Measurements from ENCODE around the gene CPPED1. TPM values are rescaled to one million over a fixed set of nuclear protein-coding genes. Genes with fewer than 3 reads are reported as not detected.
"Not testable (repeated sequence)": the region's sequence is repeated elsewhere in the genome, so short reads cannot be mapped to it uniquely, and the experiment has no call there.

Gene CPPED1
- total RNA-seq, 1 experiment from 2014 or later = 61.5 TPM

DNA sequence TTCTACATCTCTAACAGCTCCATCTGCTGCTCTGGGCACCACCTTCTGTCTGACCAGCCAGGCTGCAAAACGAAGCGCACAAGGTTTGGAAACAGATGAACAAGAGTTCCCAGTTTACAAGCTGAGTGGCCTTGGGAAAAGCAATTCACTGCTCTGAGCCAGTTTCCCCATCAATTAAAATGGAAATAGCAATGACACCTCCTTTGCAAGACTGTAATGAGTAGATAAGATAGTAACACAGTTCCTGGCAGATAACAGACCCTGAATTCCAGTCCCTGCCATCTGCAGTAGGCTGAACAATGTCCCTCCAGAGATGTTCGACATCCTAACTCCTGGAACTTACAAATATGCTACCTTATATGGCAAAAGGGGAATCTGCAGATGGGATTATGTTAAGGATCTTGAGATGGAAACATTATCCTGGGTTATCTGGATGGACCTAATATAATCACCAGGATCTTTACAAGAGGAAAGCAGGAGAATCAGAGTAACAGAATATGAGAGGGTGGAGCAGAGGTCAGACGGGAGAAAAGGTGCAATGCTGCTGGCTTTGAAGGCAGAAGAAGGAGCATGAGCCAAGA is 27.9 kb downstream of the CPPED1 start:
- peak; percentile 12 for DNase-seq (ENCODE audit: low spot score)
- in situ Hi-C loops (cut with HindIII; ENCODE audit: low sequenced_read_pairs) = no loop called here

DNA sequence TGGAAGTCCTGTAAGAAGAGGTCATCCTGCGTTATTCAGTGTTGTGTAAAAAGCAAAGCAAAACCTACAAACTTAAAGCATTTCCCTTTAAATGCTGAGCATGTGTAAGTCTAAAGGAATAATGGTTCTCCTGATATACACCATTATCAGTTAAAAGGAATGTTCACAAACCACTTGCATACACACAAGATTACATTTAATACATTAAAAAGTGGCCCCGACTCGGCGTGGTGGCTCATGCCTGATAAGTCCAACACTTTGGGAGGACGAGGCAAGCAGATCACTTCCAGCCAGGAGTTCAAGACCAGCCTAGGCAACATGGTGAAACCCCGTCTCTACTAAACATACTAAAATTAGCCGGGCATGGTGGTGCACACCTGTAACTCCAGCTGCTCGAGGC is 30.5 kb downstream of the CPPED1 start:
- DNase-seq (ENCODE audit: low spot score) = no peak

DNA sequence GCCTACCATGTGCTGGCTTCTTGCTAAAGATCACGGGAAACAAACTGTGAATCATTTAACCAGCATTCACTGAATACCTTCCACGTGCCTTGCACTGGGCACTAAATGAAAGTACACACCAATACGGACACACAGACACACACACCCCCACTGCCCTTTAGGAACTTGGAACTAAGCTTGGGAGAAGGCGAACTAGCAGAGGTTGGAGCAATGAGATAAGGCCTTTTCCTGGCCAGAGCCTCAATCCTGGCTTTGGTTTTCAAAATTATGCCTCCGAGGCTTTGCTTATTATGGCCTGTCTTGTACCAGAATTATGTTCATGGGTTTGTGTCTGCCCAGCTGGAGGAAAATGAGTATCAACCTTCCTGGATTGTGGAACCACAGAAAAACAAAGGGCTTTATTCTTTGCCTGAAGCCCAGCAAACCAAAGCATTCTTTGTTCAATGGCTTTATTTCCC is 32.3 kb downstream of the CPPED1 start:
- no peak for DNase-seq (ENCODE audit: low spot score)
- in situ Hi-C loops (cut with HindIII; ENCODE audit: low sequenced_read_pairs) = no loop called here

More for the DNA sequence above, 30.5 kb downstream of the CPPED1 start:
- in situ Hi-C loops (cut with HindIII; ENCODE audit: low sequenced_read_pairs) = no loop called here

DNA sequence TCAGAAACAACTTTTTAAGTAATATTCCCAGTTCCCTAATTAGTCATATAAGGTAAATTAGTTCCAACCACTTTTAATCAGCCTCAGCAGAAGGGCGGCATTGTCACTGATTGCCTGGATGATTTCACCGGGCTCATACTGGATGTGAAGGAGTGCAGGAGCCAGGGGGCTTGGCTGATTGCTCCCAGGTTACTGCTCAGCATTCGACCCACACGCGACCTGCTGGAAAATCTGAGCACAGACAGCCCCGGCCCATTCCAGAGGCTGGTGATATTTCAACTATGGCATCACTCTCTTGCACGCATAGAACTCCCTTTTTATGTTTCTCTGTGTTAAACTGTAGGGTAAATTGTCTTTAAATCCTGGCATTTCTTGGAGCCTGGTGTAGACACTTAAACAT is 34.2 kb downstream of the CPPED1 start:
- in situ Hi-C loops (cut with HindIII; ENCODE audit: low sequenced_read_pairs) = no loop called here
- DNase-seq (ENCODE audit: low spot score) = no peak

DNA sequence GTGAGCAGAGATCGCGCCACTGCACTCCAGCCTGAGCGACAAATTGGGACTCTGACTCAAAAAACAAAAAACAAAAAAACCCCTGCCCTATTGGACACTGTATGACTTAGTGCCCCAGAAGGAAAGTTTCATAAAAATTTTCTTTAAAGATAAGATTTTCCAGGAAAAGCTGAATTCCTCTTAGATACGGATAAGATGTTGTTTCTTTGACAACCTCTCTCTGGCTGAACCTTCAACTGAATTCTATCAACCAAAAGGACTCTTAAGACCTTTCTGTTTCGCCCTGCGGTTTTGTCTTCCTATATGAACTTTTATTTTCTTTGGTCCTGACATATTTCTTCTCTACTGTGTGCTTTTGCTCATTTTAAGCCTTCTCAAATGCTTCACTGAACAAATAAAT is 35.8 kb downstream of the CPPED1 start:
- no peak for DNase-seq (ENCODE audit: low spot score)
- in situ Hi-C loops (cut with HindIII; ENCODE audit: low sequenced_read_pairs) = no loop called here

DNA sequence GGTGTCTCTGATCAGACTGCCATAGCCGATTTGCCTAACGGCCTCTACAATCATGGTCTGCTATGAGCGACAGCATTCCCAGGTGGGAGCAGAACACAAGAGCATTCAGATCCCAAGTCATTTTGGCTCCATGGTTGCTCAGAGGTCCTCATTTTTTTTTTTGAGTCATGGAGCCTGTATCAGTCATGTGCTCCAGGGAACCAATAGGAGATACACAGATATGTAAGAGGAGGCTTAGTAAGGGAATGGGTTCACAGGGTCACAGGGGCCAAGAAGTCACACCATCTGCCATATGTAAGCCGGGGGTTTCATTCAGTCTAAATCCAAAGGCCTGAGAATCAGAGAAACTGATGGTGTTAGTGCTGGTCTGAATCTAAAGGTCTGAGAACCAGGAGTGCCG is 36.8 kb downstream of the CPPED1 start:
- in situ Hi-C loops (cut with HindIII; ENCODE audit: low sequenced_read_pairs) = no loop called here
- no peak for DNase-seq (ENCODE audit: low spot score)

DNA sequence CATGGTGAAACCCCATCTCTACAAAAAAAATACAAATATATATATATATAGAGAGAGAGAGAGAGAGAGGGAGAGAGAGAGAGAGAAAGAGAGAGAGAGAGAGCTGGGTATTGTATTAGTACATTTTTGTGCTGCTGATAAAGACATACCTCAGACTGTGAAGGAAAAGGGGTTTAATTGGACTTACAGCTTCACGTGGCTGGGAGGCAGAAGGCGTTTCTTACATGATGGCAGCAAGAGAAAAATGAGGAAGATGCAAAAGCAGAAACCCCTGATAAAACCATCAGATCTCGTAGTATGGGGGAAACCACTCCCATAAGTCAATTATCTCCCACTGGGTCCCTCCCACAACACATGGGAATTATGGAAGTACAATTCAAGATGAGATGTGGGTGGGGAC is 37.5 kb downstream of the CPPED1 start:
- DNase-seq (ENCODE audit: low spot score); in situ Hi-C loops (cut with HindIII; ENCODE audit: low sequenced_read_pairs): not testable (repeated sequence)

DNA sequence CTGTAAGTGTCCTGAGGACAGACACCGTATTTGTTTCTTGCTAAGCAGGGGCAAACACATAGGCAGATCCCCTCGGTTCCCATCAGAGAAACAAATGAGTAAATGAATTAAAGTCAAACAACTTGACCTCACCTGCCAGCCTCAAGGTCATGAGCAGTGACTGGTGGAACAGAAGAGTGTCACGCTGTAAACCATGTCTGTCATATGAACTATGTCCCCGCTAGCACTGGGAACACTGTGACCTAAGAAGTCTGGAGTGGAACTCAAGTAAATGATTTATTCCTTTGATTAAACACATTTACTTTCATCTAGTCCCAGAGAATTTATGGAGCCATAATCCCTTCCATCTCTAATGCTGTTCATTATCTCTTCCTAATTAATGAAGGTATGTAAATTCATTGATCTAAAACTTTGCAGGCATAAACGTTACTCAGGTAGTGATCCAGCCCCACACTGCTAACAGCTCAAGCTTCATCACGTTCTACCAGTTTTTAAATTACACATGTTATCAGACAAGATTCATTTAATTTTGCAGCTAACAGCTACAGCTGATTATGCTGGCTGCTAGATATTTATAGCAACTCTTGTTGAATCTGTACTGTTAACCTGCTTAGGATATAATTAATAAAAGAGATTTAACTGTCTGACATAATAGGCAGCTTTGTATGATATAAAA is 38.7 kb downstream of the CPPED1 start:
- in situ Hi-C loops (cut with HindIII; ENCODE audit: low sequenced_read_pairs) = no loop called here
- no peak for DNase-seq (ENCODE audit: low spot score)

DNA sequence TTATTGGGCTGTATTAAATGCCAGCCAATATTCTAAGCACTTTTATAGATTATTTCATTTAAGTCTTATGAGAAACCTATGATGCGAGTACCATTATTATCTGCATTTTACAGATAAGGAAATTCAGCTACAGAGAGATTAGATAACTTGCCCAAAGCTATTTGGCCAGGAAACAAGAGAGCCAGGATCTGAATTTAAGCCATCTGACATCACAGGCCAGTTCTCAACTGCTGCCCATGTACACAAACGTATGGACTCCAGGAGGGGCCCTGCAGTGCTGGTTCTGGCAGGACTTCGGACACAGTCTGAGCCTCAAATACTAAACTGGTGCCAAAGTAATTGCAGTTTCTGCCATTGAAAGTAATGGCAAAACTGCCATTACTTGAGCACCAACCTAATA is 40.2 kb downstream of the CPPED1 start:
- in situ Hi-C loops (cut with HindIII; ENCODE audit: low sequenced_read_pairs) = no loop called here
- DNase-seq (ENCODE audit: low spot score) = no peak

DNA sequence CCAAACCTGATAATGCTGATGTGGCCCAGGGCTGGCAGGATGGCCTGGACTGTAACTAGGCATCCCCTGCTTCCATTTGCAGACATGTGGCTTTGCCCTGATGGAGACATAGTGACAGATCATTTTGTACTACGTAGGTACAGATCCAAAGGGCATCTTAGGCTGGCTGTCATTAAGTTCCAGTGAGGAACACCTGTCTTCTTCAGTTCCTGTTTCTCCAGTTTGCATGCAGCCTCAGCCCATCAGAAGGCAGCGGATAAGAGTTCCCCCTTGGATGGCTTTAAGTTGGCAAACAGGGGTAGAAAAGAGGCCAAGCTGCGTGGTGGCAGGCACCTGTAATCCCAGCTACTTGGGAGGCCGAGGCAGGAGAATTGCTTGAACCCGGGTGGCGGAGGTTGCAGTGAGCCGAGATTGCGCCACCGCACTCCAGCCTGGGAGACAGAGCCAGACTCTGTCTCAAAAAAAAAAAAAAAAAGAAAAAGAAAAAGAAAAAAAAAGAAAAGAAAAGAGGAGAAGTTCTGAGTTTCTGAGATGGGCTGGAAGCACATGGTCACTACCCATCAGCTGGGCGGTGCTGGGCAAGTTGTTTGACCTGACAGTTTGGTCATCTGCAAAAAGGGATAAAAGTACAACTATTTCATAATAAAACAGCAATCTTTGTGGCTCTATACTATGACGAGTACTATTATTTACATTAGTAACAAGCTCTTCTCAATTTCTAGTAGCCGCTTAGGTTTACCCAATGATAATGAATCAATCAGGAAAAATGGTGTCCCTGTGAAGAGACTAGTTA is 42.7 kb downstream of the CPPED1 start:
- no peak for DNase-seq (ENCODE audit: low spot score)
- in situ Hi-C loops (cut with HindIII; ENCODE audit: low sequenced_read_pairs) = no loop called here

DNA sequence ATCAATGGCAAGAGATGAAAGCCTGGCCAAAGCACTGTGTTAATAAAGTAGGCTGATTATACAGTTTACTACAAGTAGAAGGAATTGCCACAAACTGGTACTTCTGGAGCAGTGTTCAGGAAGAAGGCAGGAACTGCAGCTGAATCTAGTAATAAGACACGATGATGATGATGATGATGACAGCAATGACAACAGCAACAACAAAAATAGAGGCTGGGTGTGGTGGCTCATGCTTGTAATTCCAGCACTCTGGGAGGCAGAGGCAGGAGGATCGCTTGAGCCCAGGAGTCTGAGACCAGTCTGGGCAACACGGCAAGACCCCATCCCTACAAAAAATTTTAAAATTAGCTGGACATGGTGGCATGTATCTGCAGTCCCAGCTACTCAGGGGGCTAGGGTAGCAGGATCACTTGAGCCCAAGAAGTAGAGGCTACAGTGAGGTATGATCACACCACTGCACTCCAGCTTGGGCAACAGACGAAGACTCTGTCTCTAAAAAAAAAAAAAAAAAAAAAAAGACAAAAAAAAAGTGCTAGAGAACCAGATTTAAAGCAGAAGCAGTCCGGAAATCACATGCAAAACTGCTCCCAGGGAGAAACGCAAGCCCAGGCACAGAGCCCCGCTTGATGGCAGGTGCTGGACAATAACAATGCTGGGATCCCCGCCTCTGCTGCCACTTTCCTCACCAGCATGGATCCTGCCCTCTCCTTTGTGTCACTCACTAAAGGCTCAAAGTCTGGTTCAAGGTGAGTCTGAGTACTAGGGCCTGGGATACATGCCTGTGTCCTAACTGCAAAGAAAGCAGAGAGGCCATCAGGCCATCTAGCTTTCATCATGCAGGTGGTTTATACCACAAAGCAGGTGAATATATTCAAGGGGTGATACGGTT is 44.8 kb downstream of the CPPED1 start:
- in situ Hi-C loops (cut with HindIII; ENCODE audit: low sequenced_read_pairs) = no loop called here
- no peak for DNase-seq (ENCODE audit: low spot score)

DNA sequence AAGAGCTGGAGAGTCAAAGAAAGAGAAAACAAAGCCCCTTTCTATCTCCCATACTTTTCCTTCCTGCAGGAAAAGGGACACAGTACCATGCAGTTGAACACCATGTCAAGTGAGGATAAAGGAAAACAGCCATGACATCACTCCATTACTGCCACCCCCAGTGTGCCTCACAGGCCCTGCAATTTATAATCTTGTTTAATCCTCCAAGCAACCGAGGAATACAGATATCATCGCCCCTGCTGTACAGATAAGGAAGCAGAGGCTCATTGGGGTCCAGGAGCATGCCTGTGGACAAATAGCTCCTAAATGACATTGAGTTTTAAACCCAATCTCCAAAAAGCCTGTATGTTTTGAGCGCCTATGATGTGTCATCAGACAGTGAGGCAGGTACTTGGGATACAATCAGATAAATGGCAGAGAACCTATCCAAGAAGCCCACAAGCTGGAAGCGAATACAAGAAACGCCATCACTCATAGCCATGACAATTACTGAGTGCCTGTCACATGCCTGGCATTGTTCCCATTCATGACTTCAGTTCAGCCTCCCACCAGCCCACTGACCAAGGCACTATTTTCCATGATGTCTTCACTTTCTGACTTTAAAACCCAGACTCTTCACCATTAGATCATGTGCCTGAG is 45.5 kb downstream of the CPPED1 start:
- in situ Hi-C loops (cut with HindIII; ENCODE audit: low sequenced_read_pairs) = no loop called here
- no peak for DNase-seq (ENCODE audit: low spot score)

DNA sequence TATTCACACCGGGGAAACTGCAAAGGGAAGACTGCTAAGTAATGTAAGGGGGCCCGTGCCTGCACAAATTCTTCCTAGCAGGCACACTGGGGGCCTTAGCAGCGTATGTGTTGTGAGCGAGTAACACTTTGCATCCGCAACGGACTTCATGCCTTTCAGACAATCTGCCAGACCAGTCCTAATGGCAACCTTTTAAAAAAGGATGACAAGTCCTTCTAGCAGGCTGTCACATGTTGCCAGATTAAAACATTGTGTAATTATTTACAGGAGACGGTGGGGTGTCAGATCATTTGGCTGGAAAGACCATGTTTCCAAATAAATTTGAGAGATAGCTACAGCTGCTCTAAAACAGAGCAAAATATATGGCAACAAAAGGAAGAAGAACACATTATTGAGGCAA is 46.1 kb downstream of the CPPED1 start:
- in situ Hi-C loops (cut with HindIII; ENCODE audit: low sequenced_read_pairs) = no loop called here

DNA sequence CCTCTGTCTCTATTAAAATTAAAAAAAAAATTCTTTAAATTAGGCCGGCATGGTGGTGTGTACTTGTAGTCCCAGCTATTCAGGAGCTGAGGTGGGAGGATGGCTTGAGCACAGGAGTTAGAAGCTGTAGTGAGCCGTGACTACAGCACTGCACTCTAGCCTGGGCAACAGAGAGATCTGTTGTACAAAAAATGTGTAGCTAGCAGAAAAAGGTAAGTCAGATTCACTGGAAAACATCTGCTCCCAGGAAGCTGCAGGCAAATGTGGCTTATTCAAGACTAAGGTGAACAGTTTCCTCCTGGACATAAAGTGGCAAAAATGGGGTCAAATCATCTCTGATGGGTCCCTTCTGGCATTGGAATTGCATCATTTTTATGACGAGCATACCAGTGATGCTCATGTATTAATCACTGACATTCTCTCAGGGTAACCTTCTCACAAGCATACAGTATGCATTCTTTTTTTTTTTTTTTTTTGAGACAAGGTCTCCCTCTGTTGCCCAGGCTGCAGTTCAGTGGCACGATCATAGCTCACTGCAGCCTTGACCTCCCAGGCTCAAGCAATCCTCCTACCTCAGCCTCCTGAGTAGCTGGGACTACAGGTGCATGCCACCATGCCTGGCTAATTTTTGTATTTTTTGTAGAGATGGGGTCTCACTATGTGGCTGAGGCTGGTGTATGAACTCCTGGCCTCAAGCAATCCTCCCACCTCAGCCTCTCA is 48.7 kb downstream of the CPPED1 start:
- in situ Hi-C loops (cut with HindIII; ENCODE audit: low sequenced_read_pairs) = no loop called here
- DNase-seq (ENCODE audit: low spot score) = no peak

More for the DNA sequence above, 46.1 kb downstream of the CPPED1 start:
- DNase-seq (ENCODE audit: low spot score) = no peak

DNA sequence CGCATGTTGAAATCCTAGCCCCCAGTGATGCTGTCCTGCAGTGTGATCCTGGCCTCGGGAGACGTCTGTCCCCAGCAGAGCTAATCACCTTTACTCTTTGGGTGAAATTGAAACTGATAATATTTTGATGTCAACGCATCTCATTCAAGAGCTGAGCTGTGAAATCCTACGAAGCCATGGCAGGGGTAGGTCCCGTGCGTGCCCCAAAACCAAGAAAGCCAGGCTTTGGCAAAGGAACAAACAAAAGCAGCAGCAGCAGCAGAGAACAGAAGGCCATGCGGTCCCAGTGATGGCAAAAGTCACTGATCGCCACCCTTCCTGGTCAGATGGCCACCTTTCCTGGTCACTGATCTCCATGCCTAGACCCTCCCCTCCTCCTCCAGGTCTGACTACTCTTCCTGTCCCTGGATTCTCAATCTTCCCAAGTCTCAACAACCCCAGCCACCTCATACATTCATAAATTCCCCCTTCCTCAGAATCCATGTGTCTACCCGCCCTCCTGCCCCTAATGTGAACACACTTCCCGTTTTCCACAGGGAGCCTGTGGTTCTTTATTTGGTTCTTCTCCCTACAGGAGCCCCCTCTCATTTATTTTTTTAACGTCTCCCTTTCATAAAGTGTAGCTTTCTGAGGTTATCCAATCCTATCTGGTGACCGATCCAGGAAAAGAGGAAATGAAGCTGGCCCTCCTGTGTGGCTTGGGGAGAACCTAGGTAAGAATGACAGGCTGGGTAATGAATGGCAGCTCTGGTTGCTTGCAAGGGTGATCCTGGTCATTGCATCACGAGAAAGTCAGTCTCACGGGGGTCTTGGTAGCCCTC is 50.3 kb downstream of the CPPED1 start:
- in situ Hi-C loops (cut with HindIII; ENCODE audit: low sequenced_read_pairs) = no loop called here
- no peak for DNase-seq (ENCODE audit: low spot score)

DNA sequence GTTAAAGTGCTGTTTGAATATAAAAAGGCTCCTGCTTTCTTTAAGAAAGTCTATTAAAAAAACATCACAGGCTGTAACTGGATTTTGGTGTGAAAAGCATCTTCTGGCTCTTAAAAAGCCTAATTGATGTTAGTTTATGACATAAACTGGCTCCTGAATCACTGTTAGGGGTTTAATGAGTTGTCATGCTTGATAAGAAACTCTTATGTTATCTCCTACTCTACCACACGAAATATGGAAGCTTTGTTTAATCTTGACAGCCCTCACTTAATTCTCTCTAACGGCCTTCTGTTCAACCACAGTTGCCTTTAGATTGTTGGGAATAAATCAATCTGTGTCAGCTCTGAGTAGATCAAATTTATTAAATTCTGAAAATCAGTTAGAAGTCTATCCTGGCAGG is 51.5 kb downstream of the CPPED1 start:
- no peak for DNase-seq (ENCODE audit: low spot score)
- in situ Hi-C loops (cut with HindIII; ENCODE audit: low sequenced_read_pairs) = no loop called here

DNA sequence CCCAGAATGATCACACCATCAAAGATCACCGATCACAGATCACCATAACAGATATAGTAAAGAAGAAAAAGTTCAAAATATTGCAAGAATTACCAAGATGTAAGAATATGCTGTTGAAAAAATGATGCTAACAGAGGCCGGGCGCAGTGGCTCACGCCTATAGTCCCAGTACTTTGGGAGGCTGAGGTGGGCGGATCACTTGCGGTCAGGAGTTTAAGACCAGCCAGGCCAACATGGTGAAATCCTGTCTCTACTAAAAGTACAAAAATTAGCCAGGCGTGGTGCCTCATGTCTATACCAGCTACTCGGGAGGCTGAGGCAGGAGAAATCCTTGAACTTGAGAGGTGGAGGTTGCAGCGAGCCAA is 53.2 kb downstream of the CPPED1 start:
- in situ Hi-C loops (cut with HindIII; ENCODE audit: low sequenced_read_pairs) = no loop called here
- DNase-seq (ENCODE audit: low spot score) = no peak

DNA sequence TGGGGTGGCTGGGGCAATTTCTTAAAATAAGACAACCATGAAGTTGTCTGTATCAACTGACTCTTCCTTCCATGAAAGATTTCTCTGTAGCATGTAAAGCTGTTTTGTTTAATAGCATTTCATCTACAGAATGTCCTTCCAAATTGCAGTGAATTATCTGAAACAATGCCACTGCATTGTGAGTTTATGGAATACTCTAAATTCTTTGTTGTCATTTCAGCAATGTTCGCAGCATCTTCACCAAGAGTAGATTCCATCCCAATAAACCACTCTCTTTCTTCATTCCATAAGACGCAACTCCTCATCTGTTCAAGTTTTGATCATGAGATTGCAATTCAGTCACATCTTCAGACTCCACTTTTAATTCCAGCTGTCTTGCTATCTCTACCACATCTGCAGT is 54.6 kb downstream of the CPPED1 start:
- no peak for DNase-seq (ENCODE audit: low spot score)
- in situ Hi-C loops (cut with HindIII; ENCODE audit: low sequenced_read_pairs) = no loop called here
